ENCODE measurements around the gene LRRC73.

GRCh38 chr6:43461936-43462335 lies 48.2 kb downstream of the LRRC73 start:
- TF ChIP-seq CTCF (conservative IDR thresholded peaks at IDR 0.05 in 1 of 2, IDR thresholded peaks at IDR 0.05 in 1 of 2; ENCODE audit: low read depth in 1 of 2, low read length in 2 of 2) (no peak), EZH2 (IDR thresholded peaks at IDR 0.05; ENCODE audit: low read length, missing control alignments) (no peak)

All from fibroblast of lung (primary cell).